ENCODE data around the gene TSACC. TPM values are rescaled to one million over a fixed set of nuclear protein-coding genes. Genes with fewer than 3 reads are reported as not detected.

The TSACC gene
- total RNA-seq, 1 donor from 2014 or later, result not detected

GRCh38 chr1:156376958-156377919 is 38.9 kb downstream of the TSACC start:
- no peak for DNase-seq

GRCh38 chr1:156378557-156378956 is 40.2 kb downstream of the TSACC start:
- DNase-seq, result no peak

- DNase-seq, result no peak
These were observed 41.3 kb downstream of the TSACC start for GRCh38 chr1:156379420-156380165.

GRCh38 chr1:156382561-156382960 is 44.2 kb downstream of the TSACC start:
- DNase-seq, result no peak

GRCh38 chr1:156383023-156383422 is 44.7 kb downstream of the TSACC start:
- DNase-seq, result peak; percentile 81

GRCh38 chr1:156384007-156384406 is 45.7 kb downstream of the TSACC start:
- DNase-seq, result no peak

- no peak for DNase-seq
These were observed 46.3 kb downstream of the TSACC start for GRCh38 chr1:156384658-156385057.

- peak; percentile 75 for DNase-seq
These were observed 47.3 kb downstream of the TSACC start for GRCh38 chr1:156385534-156386031.

- no peak for DNase-seq
These were observed 48.0 kb downstream of the TSACC start for GRCh38 chr1:156386134-156386901.

- DNase-seq, result no peak
These were observed 48.9 kb downstream of the TSACC start for GRCh38 chr1:156386949-156387869.

- DNase-seq, result peak; percentile 18
These were observed 49.5 kb downstream of the TSACC start for GRCh38 chr1:156387870-156388173.

- peak; percentile 10 for DNase-seq
These were observed 50.1 kb downstream of the TSACC start for GRCh38 chr1:156388174-156389137.

GRCh38 chr1:156389311-156389710 is 51.0 kb downstream of the TSACC start:
- no peak for DNase-seq

- DNase-seq, result no peak
These were observed 52.4 kb downstream of the TSACC start for GRCh38 chr1:156390469-156391365.

GRCh38 chr1:156391366-156391677 is 53.0 kb downstream of the TSACC start:
- DNase-seq, result no peak

- no peak for DNase-seq
These were observed 53.4 kb downstream of the TSACC start for GRCh38 chr1:156391701-156392100.

GRCh38 chr1:156392452-156392853 is 54.1 kb downstream of the TSACC start:
- DNase-seq, result no peak

- DNase-seq, result no peak
These were observed 54.8 kb downstream of the TSACC start for GRCh38 chr1:156393095-156393494.

- DNase-seq, result no peak
These were observed 55.8 kb downstream of the TSACC start for GRCh38 chr1:156394082-156394481.

Measured in dermis blood vessel endothelial cell (primary cell).